GM21717 (cell line): ENCODE measurements around the gene MAP7D3.
"Not testable (repeated sequence)": the region's sequence is repeated elsewhere in the genome, so short reads cannot be mapped to it uniquely, and the experiment has no call there.

Experiments used
- ATAC-seq: cut with Tn5 transposase; IDR thresholded peaks from one replicate; pipeline ENCODE4 v1.9.1; 2021; ENCODE audit warnings: mild to moderate bottlenecking, moderate library complexity; ENCODE audit not compliant: unreplicated experiment

MAP7D3 gene

GRCh38 chrX:136251041-136251991, at the start of gene MAP7D3:
MAP7D3 (minus strand) TSS chrX:136251400; CDS start chrX:136251358, 42 bp downstream.
- peak; percentile 82 for ATAC-seq

- ATAC-seq = not testable (repeated sequence)
These were observed 49.5 kb upstream of the MAP7D3 start, which contains the start of gene ADGRG4 for GRCh38 chrX:136300721-136301120. ADGRG4 (plus strand) TSS chrX:136300963; CDS start chrX:136308778, 7,815 bp downstream.

- no peak for ATAC-seq
These were observed 44.2 kb upstream of the MAP7D3 start for GRCh38 chrX:136295380-136295779.

GRCh38 chrX:136292656-136293055, 41.5 kb upstream of the MAP7D3 start:
- ATAC-seq = no peak

GRCh38 chrX:136291824-136292223, 40.6 kb upstream of the MAP7D3 start:
- ATAC-seq = no peak

- ATAC-seq = not testable (repeated sequence)
These were observed 35.2 kb upstream of the MAP7D3 start for GRCh38 chrX:136286375-136286774.

- no peak for ATAC-seq
These were observed 24.4 kb upstream of the MAP7D3 start for GRCh38 chrX:136275553-136275952.

- ATAC-seq = no peak
These were observed 22.8 kb upstream of the MAP7D3 start for GRCh38 chrX:136273986-136274385.

- no peak for ATAC-seq
These were observed 21.1 kb upstream of the MAP7D3 start for GRCh38 chrX:136272325-136272724.

GRCh38 chrX:136271300-136271699, 20.1 kb upstream of the MAP7D3 start:
- no peak for ATAC-seq

- no peak for ATAC-seq
These were observed 18.7 kb upstream of the MAP7D3 start for GRCh38 chrX:136269921-136270320.

GRCh38 chrX:136268051-136269048, 17.1 kb upstream of the MAP7D3 start:
- ATAC-seq = peak; percentile 76

GRCh38 chrX:136266828-136267227, 15.6 kb upstream of the MAP7D3 start:
- no peak for ATAC-seq

- ATAC-seq = no peak
These were observed 11.7 kb upstream of the MAP7D3 start for GRCh38 chrX:136262812-136263315.

GRCh38 chrX:136262243-136262642, 11.0 kb upstream of the MAP7D3 start:
- ATAC-seq = no peak

- no peak for ATAC-seq
These were observed 10.1 kb upstream of the MAP7D3 start for GRCh38 chrX:136261321-136261720.

GRCh38 chrX:136260776-136261175, 9.6 kb upstream of the MAP7D3 start:
- no peak for ATAC-seq

- no peak for ATAC-seq
These were observed 8.3 kb upstream of the MAP7D3 start for GRCh38 chrX:136259543-136259942.

GRCh38 chrX:136258951-136259350, 7.8 kb upstream of the MAP7D3 start:
- no peak for ATAC-seq

GRCh38 chrX:136256026-136256425, 4.8 kb upstream of the MAP7D3 start:
- no peak for ATAC-seq

- ATAC-seq = no peak
These were observed 4.3 kb upstream of the MAP7D3 start for GRCh38 chrX:136255541-136255940.
